GM18951 (cell line): ENCODE results near the gene PCNX2.

Experiments used
- POLR2A ChIP-seq: IDR thresholded peaks from 4 replicates; pipeline ENCODE4 v1.6.1; 2011; ENCODE audit warnings: mild to moderate bottlenecking; ENCODE audit not compliant: insufficient read length, insufficient read depth; ENCODE audit errors: extremely low read depth
- in situ Hi-C: fragments of 300-500 bp; cut with MboI; formaldehyde crosslinking; loops from one replicate; pipeline ENCODE4 v1.12.0; 2022; ENCODE audit warnings: low sequenced_read_pairs, mixed read lengths, inconsistent platforms; ENCODE audit not compliant: unreplicated experiment

Gene PCNX2

GRCh38 chr1:232978091-232978634, 317.4 kb downstream of the PCNX2 start:
- no peak for TF ChIP-seq POLR2A
- in situ Hi-C loops = no loop called here

- in situ Hi-C loops = no loop called here
- TF ChIP-seq POLR2A = no peak
Measured at GRCh38 chr1:232974971-232975370, 320.6 kb downstream of the PCNX2 start.

- in situ Hi-C loops = no loop called here
- no peak for TF ChIP-seq POLR2A
Measured at GRCh38 chr1:232973652-232974611, 321.6 kb downstream of the PCNX2 start.

GRCh38 chr1:232970508-232970907, 325.0 kb downstream of the PCNX2 start:
- no peak for TF ChIP-seq POLR2A
- in situ Hi-C loops = no loop called here

- no peak for TF ChIP-seq POLR2A
- in situ Hi-C loops = no loop called here
Measured at GRCh38 chr1:232969799-232970198, 325.7 kb downstream of the PCNX2 start.

GRCh38 chr1:232968965-232969364, 326.6 kb downstream of the PCNX2 start:
- in situ Hi-C loops = no loop called here
- no peak for TF ChIP-seq POLR2A

- TF ChIP-seq POLR2A = no peak
- in situ Hi-C loops = no loop called here
Measured at GRCh38 chr1:232968391-232968790, 327.1 kb downstream of the PCNX2 start.

- TF ChIP-seq POLR2A = no peak
- in situ Hi-C loops = no loop called here
Measured at GRCh38 chr1:232966663-232967062, 328.9 kb downstream of the PCNX2 start.

GRCh38 chr1:232965912-232966217, 329.7 kb downstream of the PCNX2 start:
- no peak for TF ChIP-seq POLR2A
- in situ Hi-C loops = no loop called here

- no peak for TF ChIP-seq POLR2A
- in situ Hi-C loops = no loop called here
Measured at GRCh38 chr1:232965124-232965911, 330.2 kb downstream of the PCNX2 start.

- TF ChIP-seq POLR2A = no peak
- in situ Hi-C loops = no loop called here
Measured at GRCh38 chr1:232964601-232965000, 330.9 kb downstream of the PCNX2 start.

GRCh38 chr1:232962761-232963745, 332.5 kb downstream of the PCNX2 start:
- in situ Hi-C loops = no loop called here
- TF ChIP-seq POLR2A = no peak
